Gastroesophageal sphincter (tissue), 4 donors: ENCODE data around the gene CYTH2. TPM values are rescaled to one million over a fixed set of nuclear protein-coding genes. Genes with fewer than 3 reads are reported as not detected.
A peak's percentile ranks its signal among the peaks of the same experiment; 100 is the strongest.
"Not testable (repeated sequence)": the region's sequence is repeated elsewhere in the genome, so short reads cannot be mapped to it uniquely, and the experiment has no call there.

Experiments used
- ATAC-seq: fragments of 150-250 bp; one replicate; pipeline ENCODE4 v1.9.1; 2016; ENCODE audit warnings: mild to moderate bottlenecking, moderate library complexity
- H3K27ac ChIP-seq, 4 donors: fragments of 200-600 bp; sonication (generic) in 3 of 4; 1 replicate in 3 of 4; 2 replicates in 1 of 4; pipeline ENCODE4 v1.5.1; 2016 to 2019
- H3K27me3 ChIP-seq: fragments of 200-600 bp; sonication (generic); one replicate; pipeline ENCODE4 v1.5.1; 2019
- H3K36me3 ChIP-seq, 2 donors: fragments of 200-600 bp; sonication (generic); one replicate each; pipeline ENCODE4 v1.5.1; 2019; ENCODE audit warnings: control low read depth in 1 of 2
- H3K4me1 ChIP-seq, 3 donors: fragments of 200-600 bp; sonication (generic); 1 replicate in 2 of 3; 2 replicates in 1 of 3; pipeline ENCODE4 v1.5.1; 2016 to 2019; ENCODE audit warnings: control low read depth in 2 of 3
- H3K4me3 ChIP-seq, 2 donors: fragments of 200-600 bp; sonication (generic); one replicate each; pipeline ENCODE4 v1.5.1; 2019; ENCODE audit warnings: mild to moderate bottlenecking in 1 of 2, moderate library complexity in 1 of 2
- H3K9me3 ChIP-seq, 3 donors: fragments of 200-600 bp; sonication (generic); one replicate each; pipeline ENCODE4 v1.5.1; 2017 to 2019; ENCODE audit warnings: control low read depth in 2 of 3
- CTCF ChIP-seq, 4 experiments: fragments of 200-600 bp in 2 of 4; fragments of 450-650 bp in 2 of 4; sonication (generic) in 1 of 4; IDR thresholded peaks; one replicate each; pipeline ENCODE4 v1.5.1; 2017 to 2019; ENCODE audit warnings: antibody characterized with exemption in 4 of 4, mild to moderate bottlenecking in 2 of 4, moderate library complexity in 2 of 4
- EP300 ChIP-seq: sonication (generic); formaldehyde crosslinking; IDR thresholded peaks from one replicate; pipeline ENCODE4 v1.6.1; 2017; ENCODE audit warnings: antibody characterized with exemption, mild to moderate bottlenecking
- POLR2A ChIP-seq, 2 donors: fragments of 450-650 bp; IDR thresholded peaks; one replicate each; pipeline ENCODE4 v1.6.1; 2017; ENCODE audit warnings: antibody characterized with exemption in 2 of 2, mild to moderate bottlenecking in 2 of 2, moderate library complexity in 1 of 2
- POLR2AphosphoS5 ChIP-seq: sonication (generic); formaldehyde crosslinking; IDR thresholded peaks from one replicate; pipeline ENCODE4 v1.6.1; 2017; ENCODE audit warnings: antibody characterized with exemption
- WGBS, 2 donors: methylation state at CpG; one replicate each; pipeline ENCODE4 v1.1.5; 2018; ENCODE audit warnings: low coverage in 1 of 2; 5-methylcytosine and 5-hydroxymethylcytosine counted together
- total RNA-seq, 4 donors: library from RNA; depleted of rRNA; stranded (reverse); fragments of >200 nt; gene quantifications; one replicate each; pipeline ENCODE4 v1.1.0, GENCODE V29; 2016

CYTH2 gene
- total RNA-seq, 4 donors from 2014 or later: 28.6 to 56.7 (median 47.0) TPM

DNA sequence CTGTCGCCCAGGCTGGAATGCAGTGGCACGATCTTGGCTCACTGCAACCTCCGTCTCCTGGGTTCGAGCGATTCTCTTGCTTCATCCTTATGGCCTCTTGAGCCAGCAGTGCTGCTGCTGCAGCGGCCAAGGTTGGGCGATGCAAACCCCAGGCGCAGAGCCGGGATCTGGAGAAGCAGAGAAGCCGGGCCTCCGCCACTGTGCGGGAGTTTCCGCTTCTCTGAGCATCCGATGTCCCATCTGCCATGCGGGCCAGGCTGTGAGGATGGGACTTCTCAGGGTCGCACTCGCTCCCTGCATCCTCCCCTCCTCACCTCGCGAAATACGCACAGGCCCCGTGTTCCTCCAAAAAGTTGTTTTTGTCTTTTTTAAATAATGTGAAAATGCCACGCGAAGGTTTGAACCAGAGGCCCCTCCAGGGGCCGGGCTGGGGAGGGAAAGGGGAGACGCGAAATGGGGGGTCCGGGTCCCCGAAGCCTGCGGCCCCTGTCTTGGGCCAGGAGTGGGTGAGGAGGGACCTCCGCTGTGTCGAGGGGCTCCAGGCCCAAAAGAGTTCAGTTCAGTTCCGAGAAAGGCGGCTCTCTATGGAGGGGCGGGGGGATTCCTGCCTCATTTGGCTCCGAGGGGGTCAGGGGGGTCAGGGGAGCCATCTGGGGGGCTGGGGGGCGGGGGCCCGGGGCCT, 15.9 kb downstream of the CYTH2 start:
- ATAC-seq: no peak
- no peak overlapping the region for H3K27ac ChIP-seq
- H3K4me3 ChIP-seq: no peak overlapping the region
- no peak for TF ChIP-seq POLR2AphosphoS5
- no peak for TF ChIP-seq POLR2A (IDR thresholded peaks at IDR 0.05)
- TF ChIP-seq CTCF (IDR thresholded peaks at IDR 0.05): no peak
- TF ChIP-seq EP300: no peak
- 59 to 77% methylated on average over 5 to 8 of the region's 37 CpGs for WGBS, 2 donors
- no peaks in the 10 kb centered on the region for H3K36me3 ChIP-seq
- H3K4me1 ChIP-seq: peaks cover 0 to 44% (median 6%) of the 10 kb centered on the region in 3 donors
- H3K27me3 ChIP-seq: no peaks in the 10 kb centered on the region
- H3K9me3 ChIP-seq: no peaks in the 10 kb centered on the region

DNA sequence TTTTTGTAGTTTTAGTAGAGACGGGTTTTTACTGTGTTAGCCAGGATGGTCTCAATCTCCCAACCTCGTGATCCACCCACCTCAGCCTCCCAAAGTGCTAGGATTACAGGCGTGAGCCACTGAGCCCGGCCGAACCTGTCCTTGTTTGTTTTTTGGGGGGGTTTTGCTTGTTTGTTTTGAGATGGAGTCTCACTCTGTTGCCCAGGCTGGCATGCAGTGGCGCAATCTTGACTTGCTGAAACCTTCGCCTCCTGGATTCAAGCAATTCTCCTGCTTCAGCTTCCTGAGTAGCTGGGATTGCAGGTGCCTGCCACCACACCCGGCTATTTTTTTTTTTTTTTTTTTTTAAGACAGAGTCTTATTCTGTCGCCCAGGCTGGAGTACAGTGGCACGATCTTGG, 17.5 kb downstream of the CYTH2 start:
- WGBS, 2 donors: 69 to 89% methylated on average over 3 to 9 of the region's 10 CpGs
- not testable (repeated sequence) for ATAC-seq, H3K4me3 ChIP-seq, H3K36me3 ChIP-seq, H3K27ac ChIP-seq, H3K9me3 ChIP-seq, H3K27me3 ChIP-seq
- peaks cover 0 to 45% (median 15%) of the 10 kb centered on the region in 3 donors for H3K4me1 ChIP-seq

GRCh38 chr19:48487544-48487943, 18.4 kb downstream of the CYTH2 start:
- no peaks in the 10 kb centered on the region for H3K9me3 ChIP-seq
- no peaks in the 10 kb centered on the region for H3K27me3 ChIP-seq
- ATAC-seq: no peak
- peaks cover 0 to 45% (median 18%) of the 10 kb centered on the region in 3 donors for H3K4me1 ChIP-seq
- peak overlapping the region in 3 of 4 donors; percentile 69 to 81 (median 70) for H3K27ac ChIP-seq
- H3K4me3 ChIP-seq: no peak overlapping the region
- H3K36me3 ChIP-seq: no peaks in the 10 kb centered on the region
- TF ChIP-seq CTCF (IDR thresholded peaks at IDR 0.05) (no peak), EP300 (no peak), POLR2A (IDR thresholded peaks at IDR 0.05) (no peak), POLR2AphosphoS5 (no peak)
- 79% methylated on average over 5 of the region's 6 CpGs; no CpG with 5 or more reads in 1 of the 2 donors for WGBS, 2 donors

GRCh38 chr19:48487948-48488347, 18.8 kb downstream of the CYTH2 start:
- WGBS, 2 donors: 35 to 40% methylated on average over 1 to 6 of the region's 8 CpGs
- no peaks in the 10 kb centered on the region for H3K9me3 ChIP-seq
- no peak for TF ChIP-seq CTCF (IDR thresholded peaks at IDR 0.05)
- TF ChIP-seq EP300: no peak
- TF ChIP-seq POLR2AphosphoS5: peak; percentile 84
- ATAC-seq: no peak
- peaks cover 0 to 48% (median 18%) of the 10 kb centered on the region in 3 donors for H3K4me1 ChIP-seq
- no peaks in the 10 kb centered on the region for H3K27me3 ChIP-seq
- no peak overlapping the region for H3K4me3 ChIP-seq
- no peaks in the 10 kb centered on the region for H3K36me3 ChIP-seq
- H3K27ac ChIP-seq: peak overlapping the region in 3 of 4 donors; percentile 69 to 81 (median 70)

- not testable (repeated sequence) for H3K9me3 ChIP-seq, H3K27me3 ChIP-seq, H3K36me3 ChIP-seq, ATAC-seq, H3K4me3 ChIP-seq
- WGBS, 2 donors: 79 to 85% methylated on average over 4 of the region's 7 CpGs
- H3K27ac ChIP-seq: peak overlapping the region in 3 of 4 donors; percentile 69 to 81 (median 70)
- peaks cover 0 to 53% (median 18%) of the 10 kb centered on the region in 3 donors for H3K4me1 ChIP-seq
Observed at GRCh38 chr19:48488478-48488877, 19.3 kb downstream of the CYTH2 start.

DNA sequence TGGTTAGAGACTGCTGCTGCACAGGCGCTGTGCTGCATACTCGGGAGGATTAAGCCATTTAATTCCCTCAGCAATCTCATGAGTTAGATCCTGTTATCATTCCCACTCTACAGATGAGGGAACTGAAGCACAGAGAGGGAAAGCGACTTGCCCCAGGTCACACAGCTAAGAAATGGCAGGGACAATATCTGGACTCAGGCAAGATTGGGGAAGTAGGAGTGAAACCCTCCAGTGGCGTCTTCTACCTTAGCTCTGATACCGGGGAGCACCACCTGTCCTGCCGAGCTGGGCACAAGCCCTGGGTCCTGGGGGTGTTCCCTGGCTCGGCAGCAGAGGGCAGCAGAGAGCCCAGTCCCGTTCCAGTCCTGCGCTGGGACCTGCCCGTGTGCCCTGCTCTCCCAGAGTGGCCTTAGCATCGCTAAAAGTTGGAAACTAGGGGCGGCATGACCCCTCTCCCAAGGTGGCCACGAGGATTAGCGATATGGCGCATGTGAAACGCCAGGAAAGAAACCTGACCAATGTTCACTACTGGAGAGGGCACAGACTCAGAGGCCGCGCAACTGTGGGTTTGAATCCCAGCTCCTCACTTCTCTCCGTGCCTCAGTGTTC, 20.5 kb downstream of the CYTH2 start:
- H3K27me3 ChIP-seq: no peaks in the 10 kb centered on the region
- peaks cover 0 to 63% (median 24%) of the 10 kb centered on the region in 3 donors for H3K4me1 ChIP-seq
- ATAC-seq: no peak
- no peak overlapping the region for H3K4me3 ChIP-seq
- no peaks in the 10 kb centered on the region for H3K36me3 ChIP-seq
- WGBS, 2 donors: 48 to 57% methylated on average over 1 to 3 of the region's 19 CpGs
- no peaks in the 10 kb centered on the region for H3K9me3 ChIP-seq
- no peak for TF ChIP-seq POLR2AphosphoS5
- peak in 3 of 4 experiments; percentile 88 to 97 (median 89) for TF ChIP-seq CTCF (IDR thresholded peaks at IDR 0.05)
- no peak for TF ChIP-seq EP300
- TF ChIP-seq POLR2A (IDR thresholded peaks at IDR 0.05): no peak
- no peak overlapping the region for H3K27ac ChIP-seq
